EL (cell line): ENCODE measurements around the gene JOSD1.
"Not testable (repeated sequence)": the region's sequence is repeated elsewhere in the genome, so short reads cannot be mapped to it uniquely, and the experiment has no call there.

ENCODE experiments used
- DNase-seq: peaks from one replicate; pipeline ENCODE4 v3.0.0-alpha.2; 2016

Gene JOSD1

DNA sequence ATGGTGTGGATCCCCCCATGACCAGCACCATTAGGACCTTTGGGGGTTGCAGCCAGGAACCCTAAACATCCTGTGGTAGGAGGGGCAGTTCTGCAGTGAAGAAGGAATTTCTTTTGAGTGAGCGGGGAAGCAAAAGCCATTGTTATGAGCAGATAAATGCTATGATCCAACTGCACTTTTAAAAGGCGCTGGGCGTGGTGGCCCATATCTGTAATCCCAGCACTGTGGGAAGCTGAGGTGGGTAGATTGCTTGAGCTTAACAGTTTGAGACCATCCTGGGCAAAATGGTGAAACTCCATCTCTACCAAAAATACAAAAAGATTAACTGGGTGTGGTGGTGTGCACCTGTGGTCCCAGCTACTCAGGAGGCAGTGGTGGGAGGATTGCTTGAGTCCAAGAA is 24.9 kb downstream of the JOSD1 start:
- DNase-seq, result no peak

- DNase-seq, result no peak
These were observed 25.9 kb downstream of the JOSD1 start for GRCh38 chr22:38674888-38675287.

DNA sequence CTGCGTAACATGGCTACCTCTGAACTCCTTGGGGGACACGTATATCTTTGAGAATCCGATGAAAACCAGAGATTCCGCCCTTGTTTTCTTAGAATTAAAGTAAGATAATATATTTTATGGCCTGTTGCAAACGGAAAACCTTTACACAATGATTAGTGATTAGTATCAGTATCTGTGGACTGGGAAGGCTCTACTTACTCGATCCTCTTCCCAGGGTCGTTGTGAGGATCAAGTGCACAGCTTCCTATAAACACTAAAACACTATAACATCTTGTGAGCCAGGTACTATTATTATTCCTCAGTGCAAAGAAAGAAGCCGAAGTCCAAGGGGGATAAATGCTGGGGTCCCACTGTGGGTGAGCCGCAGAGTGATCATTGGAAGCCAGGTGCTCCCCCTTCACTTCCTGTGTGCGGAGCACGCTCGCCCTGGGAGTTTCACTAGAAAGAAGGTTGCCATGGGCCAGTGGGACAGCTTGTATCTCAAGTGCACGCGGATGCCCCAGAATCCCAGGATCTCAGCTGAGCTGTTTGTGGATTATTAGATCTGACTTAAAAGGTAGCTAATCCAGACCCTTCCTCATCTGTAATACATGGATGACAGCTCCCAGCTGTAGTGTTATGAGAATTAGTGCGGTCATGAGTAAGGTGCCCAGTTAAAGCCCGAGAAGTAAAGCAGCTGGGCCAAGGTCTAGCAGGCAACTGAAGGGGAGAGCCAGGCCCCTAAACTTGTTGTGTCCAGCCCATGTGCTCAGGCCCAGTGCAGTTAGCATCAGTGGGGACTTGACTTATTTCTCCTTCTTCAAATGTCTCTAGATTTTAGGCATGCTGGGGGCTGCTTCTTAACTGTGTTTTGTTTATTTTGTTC is 43.5 kb downstream of the JOSD1 start:
- peak; percentile 36 for DNase-seq

DNA sequence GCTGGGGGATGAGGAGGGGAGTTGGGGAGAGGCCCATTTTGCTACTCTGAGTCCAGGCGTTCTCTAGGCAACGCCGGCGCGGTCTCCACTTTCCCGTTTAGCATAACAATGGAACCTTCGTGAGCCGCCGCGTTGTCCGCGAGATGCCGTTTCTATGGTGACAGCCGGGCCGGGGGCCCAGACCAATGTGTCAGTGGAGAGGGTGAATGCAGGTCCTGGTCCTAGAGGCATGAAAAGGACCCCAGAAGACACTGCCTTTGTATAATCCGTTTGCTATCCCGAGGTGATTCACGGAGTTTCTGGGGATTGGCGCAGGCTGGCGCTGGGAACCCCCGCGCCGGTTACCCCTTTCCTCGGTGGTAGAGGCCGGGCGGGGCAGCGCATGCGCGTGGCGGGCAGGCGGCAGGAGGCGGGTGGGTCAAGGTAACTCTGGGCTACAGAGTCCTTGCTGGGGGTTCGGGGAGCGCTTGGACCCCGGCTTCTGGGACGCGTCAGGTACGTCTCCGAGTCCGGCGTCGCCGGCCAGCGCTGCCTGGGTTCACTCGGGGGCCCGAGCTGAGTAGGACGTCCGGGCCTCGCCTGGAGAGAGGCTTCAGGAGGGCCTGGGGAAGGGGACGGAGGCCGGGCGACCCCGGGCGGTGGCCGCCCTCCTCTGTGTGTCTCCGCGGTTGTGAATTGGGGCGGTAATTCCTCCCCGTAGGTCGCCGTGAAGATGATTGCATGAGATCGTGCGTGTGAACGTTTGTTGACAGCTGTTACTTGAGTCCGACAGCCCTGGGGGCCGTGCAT is 44.3 kb downstream of the JOSD1 start, which contains the start of the genes CBY1 and FAM227A:
Gene CBY1, plus strand, starts transcription at position 383 of the 789 bp plus-strand sequence. CDS start 11,417 bp downstream, outside the sequence.
Gene FAM227A, minus strand, starts transcription at position 137 of the 789 bp plus-strand sequence. CDS start 6,224 bp downstream, outside the sequence.
- DNase-seq, result peak; percentile 85

DNA sequence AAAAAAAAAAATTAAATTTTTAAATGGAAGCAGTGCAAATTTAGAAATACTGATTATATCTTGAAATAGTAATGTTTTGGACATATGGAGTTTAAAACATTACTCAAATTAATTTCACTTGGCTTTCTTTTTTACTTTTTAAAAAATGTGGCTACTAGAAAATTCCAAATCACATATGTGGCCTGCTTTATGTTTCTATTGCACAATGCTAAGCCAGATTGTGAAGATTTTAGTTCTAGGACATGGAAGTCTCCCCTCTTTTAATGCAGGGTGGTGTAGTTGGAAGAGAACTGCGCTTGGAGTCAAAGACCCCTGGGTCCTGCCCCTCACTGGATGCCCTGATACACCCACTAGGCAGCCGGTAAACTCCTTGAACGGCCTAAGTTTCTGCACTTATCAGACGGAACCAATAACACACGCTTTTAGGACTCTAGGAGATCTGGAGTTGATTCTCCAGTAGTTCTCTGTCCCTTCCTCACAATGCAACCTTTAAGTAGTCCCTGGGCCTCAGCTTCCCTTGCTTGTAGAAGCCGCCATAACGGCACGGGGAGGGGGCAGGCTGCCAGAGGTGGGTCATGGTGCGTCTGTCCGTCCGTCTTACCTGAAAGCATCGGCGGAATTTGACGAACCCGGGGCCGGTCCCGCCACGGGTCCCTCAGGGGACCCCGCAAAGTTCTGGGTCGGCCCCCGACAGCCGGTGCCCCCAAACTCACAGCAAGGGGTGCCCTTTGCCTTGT is 45.1 kb downstream of the JOSD1 start:
- peak; percentile 20 for DNase-seq

DNA sequence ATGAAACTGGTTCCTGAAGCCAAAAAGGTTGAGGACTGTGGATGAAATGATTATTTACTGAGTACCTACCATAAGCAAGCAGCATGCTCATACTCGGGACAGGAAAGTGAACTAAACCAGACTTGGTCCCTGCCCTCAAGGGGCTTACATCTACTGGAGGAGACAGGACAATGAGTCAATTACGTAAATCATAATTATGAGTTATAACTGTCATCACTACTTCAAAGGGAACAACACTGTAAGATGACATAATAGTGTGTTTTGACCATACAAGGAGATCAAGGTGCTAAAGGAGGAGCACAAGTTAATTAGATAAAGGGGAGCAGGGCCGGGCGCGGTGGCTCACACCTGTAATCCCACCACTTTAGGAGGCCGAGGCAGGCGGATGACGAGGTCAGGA is 47.0 kb downstream of the JOSD1 start:
- no peak for DNase-seq

DNA sequence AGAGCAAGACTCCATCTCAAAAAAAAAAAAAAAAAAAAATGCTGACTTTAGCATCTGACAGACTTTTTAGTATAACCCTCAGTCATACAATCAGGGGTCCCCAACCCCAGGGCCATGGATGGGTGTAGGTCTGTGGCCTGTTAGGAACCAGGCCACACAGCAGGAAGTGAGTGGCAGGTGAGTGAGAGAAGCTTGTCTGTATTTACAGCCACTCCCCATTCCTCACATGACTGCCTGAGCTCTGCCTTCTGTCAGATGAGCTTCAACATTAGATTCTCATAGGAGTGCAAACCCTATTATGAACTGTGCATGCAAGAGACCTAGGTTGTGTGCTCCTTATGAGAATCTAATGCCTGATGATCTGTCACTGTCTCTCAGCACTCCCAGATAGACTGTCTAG is 47.9 kb downstream of the JOSD1 start:
- no peak for DNase-seq

DNA sequence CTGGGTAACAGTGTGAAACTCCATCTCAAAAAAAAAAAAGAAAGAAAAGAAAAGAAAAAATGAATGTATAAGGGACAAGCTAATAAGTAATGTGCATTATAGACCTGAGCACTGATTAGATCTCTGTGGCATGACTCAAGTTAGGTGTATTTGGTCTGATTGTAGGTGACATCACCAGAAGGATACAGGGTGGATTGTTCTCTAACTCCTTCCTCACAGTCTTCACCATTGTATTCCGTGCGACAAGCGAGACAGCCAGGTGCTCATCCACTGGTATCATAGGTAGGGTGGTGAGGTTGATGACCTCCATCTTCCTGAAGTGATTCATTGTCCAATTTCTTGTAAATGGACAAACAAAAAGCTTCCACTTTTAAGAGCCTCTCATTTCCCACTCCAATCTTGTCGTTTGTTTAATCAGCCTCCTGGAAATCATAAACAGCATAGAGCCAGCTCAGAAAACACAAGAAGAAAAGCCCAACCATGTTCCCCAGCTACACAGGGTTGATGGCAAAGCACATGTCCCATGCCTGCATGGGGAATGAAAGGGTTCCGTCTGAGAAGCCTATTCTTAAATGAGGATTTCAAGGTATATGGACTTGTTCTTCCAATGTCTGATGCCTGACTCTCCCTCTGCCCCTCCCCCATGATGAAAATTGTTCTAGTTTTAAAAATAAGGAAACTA is 50.8 kb downstream of the JOSD1 start:
- DNase-seq, result no peak

GRCh38 chr22:38645430-38645829 is 55.3 kb downstream of the JOSD1 start:
- no peak for DNase-seq

DNA sequence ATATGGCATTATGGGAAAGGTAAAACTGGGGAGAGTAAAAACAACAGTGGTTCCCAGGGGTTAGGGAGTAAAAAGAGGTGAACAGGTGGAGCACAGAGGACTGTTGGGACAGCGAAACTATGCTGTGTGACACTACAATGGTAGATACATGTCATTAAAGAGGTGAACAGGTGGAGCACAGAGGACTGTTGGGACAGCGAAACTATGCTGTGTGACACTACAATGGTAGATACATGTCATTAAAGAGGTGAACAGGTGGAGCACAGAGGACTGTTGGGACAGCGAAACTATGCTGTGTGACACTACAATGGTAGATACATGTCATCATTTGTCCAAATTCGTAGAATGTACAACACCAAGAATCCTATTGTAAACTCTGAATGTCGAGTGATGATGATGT is 56.5 kb downstream of the JOSD1 start:
- not testable (repeated sequence) for DNase-seq

DNA sequence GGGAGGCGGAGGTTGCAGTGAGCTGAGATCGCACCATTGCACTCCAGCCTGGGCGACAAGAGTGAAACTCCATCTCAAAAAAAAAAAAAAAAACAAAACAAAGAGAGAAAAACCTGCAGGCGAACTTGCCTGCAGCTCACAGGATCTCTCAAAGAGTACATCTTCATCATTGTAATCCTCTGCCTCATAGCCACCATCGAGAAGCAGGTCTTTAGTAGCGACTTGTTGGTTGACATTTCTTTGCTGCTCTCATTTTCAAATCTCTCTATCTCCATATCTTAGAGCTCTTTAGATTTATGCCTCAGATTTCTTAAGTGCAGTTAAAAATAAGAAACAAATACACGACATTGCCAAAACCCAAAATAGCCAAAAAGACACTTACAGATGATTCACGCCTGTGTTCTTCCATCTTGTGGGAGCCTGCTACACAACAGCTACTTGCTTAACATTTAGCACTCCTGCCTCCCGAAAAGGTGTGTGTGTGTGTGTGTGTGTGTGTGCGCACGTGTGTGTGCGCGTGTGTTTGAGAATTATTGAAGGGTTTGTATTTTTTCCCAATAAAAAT is 59.2 kb downstream of the JOSD1 start:
- no peak for DNase-seq

GRCh38 chr22:38638728-38639127 is 62.0 kb downstream of the JOSD1 start:
- DNase-seq, result no peak

GRCh38 chr22:38638216-38638615 is 62.5 kb downstream of the JOSD1 start:
- no peak for DNase-seq
